ENCODE measurements around the gene BROX. TPM values are rescaled to one million over a fixed set of nuclear protein-coding genes. Genes with fewer than 3 reads are reported as not detected.
"Not testable (repeated sequence)": the region's sequence is repeated elsewhere in the genome, so short reads cannot be mapped to it uniquely, and the experiment has no call there.

Gene BROX, protein sequence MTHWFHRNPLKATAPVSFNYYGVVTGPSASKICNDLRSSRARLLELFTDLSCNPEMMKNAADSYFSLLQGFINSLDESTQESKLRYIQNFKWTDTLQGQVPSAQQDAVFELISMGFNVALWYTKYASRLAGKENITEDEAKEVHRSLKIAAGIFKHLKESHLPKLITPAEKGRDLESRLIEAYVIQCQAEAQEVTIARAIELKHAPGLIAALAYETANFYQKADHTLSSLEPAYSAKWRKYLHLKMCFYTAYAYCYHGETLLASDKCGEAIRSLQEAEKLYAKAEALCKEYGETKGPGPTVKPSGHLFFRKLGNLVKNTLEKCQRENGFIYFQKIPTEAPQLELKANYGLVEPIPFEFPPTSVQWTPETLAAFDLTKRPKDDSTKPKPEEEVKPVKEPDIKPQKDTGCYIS
- 10 to 100 TPM; 30.8 to 57.0 (median 45.2) TPM for total RNA-seq

DNA sequence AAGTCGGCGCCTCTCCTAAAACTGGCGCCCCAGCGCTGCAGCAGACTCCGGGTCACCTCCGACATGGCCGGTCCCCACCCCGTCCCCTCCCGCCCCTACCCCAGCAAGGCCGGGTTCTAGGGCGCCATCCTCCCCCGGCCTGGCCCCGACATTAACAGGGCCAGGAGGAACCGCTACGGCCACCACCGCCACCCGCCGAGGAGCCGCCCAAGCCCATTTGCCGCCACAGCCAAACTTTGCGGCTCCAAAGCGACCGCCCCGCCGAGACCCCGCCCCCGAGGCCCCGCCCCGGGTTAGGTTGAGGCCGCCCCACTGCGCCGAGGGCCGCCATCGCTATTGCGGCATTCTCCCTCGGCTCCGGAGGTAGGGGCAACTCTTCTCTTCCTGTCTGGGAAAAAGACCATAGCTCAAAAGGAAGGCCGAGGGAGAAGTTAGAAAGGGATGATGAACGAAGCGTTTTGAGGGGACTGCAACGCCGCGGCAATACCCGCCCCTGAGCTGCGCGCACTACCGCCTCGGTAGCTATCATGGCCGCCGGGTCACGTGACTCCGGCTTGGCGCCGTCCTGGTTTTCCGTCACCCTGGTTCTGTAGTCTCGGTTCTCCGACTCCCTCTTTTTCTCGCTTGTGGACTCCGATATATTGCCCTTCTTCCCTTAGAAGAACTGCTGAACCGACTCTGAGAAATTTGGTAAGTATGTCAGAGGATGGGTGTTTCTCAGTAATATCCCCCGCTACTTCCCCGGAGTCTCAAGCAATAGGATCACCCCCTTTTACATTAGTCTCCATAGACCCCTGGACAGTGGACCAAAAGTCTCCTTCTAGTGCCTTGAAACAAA is at the start of gene BROX, which contains the start of gene AIDA:
Gene BROX (plus strand): TSS at position 312 of the 838 bp plus-strand sequence. CDS start 3,136 bp downstream, outside the sequence.
Gene AIDA (minus strand): TSS at position 239 of the 838 bp plus-strand sequence. CDS start 174 bp downstream, at position 65.
- H3K4me1 ChIP-seq (replicated peaks in 1 of 2): peaks cover 3 to 14% of the 10 kb centered on the region in 2 donors
- H3K4me3 ChIP-seq: peak within 1 kb of the TSS; percentile 63 to 93 (median 90)
- ATAC-seq (replicated peaks in 6 of 8): peak; percentile 71 to 82 (median 80)
- peak within 1 kb of the TSS; percentile 98 to 99 for H3K27ac ChIP-seq
- 0 to 1% (median 0%) methylated on average over 1 to 31 of the region's 62 CpGs; no CpG with 5 or more reads in 3 of the 10 experiments for WGBS, 10 experiments
- in situ Hi-C loops (cut with MboI; ENCODE audit: low pct_unique_long_range_greater_than_20kb in 2 of 9, low sequenced_read_pairs in 9 of 9, unreplicated experiment in 9 of 9): no loop called here

DNA sequence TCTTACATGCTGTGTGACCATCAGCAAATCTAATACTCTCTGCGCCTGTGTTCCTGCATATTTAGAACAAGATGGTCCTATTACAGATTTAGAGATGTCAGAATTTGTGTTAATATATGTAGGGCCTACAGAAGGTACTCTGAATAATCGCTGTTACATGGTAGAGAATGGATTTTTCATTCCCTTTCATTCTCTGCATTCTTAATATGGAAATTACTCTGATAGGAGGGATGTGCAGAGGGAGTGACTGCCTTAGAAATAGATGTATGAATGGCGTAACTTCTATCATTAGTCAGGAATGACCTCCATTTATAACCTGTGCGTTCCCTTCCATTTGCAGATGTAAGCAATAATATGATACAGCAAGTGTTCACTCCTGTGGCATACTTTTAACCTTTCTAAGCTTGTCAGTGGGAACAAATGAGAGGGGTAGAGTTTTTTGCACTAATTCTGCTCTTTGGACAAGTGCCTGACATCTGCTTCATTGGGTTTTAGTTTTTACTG is 48.9 kb upstream of the BROX start:
- ATAC-seq (replicated peaks in 6 of 8): peak in 3 of 8 experiments; percentile 71 to 83 (median 81)
- Histone ChIP-seq H3K4me3 (no peak overlapping the region), H3K27ac (no peak overlapping the region), H3K4me1 (replicated peaks in 1 of 2) (no peaks in the 10 kb centered on the region)
- in situ Hi-C loops (cut with MboI; ENCODE audit: low pct_unique_long_range_greater_than_20kb in 2 of 9, low sequenced_read_pairs in 9 of 9, unreplicated experiment in 9 of 9): no loop called here
- 43 to 100% (median 86%) methylated on average over 1 to 4 of the region's 4 CpGs; no CpG with 5 or more reads in 1 of the 10 experiments for WGBS, 10 experiments

DNA sequence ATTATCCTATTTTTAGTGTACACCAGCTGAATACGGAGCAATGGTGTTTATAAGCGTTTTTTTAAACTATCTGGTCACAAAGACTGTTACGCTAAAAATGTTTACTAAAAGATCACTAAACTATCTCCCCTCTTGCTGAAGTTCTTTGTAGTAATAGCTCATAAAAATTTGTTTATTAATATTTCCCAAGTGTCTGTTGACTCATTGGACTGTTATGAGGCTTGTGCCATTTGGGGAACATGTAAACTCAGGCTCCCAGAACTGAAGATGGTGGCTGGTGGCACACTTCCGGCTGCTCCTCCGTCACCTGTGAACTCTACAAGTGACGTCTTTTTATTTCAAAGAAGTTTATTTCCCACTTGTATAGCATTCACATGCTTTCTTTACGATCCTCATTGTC is 46.4 kb upstream of the BROX start:
- Histone ChIP-seq H3K27ac (no peak overlapping the region), H3K4me3 (no peak overlapping the region), H3K4me1 (replicated peaks in 1 of 2) (no peaks in the 10 kb centered on the region)
- 79 to 100% (median 95%) methylated on average over 3 to 7 of the region's 7 CpGs for WGBS, 10 experiments
- in situ Hi-C loops (cut with MboI; ENCODE audit: low pct_unique_long_range_greater_than_20kb in 2 of 9, low sequenced_read_pairs in 9 of 9, unreplicated experiment in 9 of 9): no loop called here
- no peak for ATAC-seq (replicated peaks in 6 of 8)

DNA sequence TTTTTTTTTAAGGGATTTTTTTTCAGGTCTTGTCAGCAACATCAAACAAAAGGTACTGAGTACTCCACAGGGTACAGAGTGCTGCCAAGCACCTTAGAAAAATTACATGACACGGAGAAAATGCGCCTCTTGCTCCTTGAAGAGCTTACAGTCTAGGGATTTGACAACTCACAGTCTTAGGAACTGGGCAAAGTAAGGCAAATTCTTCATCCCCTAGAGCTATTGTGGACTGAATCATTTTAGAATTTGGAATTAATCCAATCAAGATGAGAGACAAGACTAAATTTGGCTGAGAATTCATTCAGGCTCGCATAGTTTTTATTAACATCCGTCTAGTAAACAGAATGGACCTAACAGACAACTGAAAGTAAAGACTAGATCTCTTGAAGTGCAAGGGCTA is 44.2 kb upstream of the BROX start:
- no CpG with 5 or more reads among the region's 4 CpGs for WGBS, 10 experiments
- H3K27ac ChIP-seq; in situ Hi-C loops (cut with MboI; ENCODE audit: low pct_unique_long_range_greater_than_20kb in 2 of 9, low sequenced_read_pairs in 9 of 9, unreplicated experiment in 9 of 9); H3K4me3 ChIP-seq; H3K4me1 ChIP-seq (replicated peaks in 1 of 2): not testable (repeated sequence)
- ATAC-seq (replicated peaks in 6 of 8): peak in 3 of 8 experiments; percentile 39 to 56 (median 47)

DNA sequence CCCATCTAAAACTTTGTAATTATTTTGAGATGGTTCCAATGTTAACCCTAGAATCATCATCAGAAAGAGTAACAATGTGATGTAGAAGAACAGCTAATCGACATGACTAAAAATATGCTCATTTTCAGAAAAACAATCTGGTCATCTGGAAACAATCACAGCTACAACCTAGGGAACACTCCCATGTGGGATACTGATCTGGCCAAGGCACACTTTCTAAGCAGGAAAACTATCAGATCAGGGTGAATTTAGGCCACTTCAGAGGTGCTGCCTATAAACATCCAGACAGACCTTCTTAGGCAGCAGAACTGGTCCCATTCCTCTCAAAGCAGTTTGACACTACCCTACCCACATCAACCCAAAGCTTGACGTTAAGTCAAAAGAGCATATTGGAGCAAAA is 43.3 kb upstream of the BROX start:
- H3K4me3 ChIP-seq; H3K27ac ChIP-seq; in situ Hi-C loops (cut with MboI; ENCODE audit: low pct_unique_long_range_greater_than_20kb in 2 of 9, low sequenced_read_pairs in 9 of 9, unreplicated experiment in 9 of 9); H3K4me1 ChIP-seq (replicated peaks in 1 of 2): not testable (repeated sequence)
- ATAC-seq (replicated peaks in 6 of 8): peak in 3 of 8 experiments; percentile 41 to 66 (median 48)
- no CpG with 5 or more reads among the region's 2 CpGs for WGBS, 10 experiments

DNA sequence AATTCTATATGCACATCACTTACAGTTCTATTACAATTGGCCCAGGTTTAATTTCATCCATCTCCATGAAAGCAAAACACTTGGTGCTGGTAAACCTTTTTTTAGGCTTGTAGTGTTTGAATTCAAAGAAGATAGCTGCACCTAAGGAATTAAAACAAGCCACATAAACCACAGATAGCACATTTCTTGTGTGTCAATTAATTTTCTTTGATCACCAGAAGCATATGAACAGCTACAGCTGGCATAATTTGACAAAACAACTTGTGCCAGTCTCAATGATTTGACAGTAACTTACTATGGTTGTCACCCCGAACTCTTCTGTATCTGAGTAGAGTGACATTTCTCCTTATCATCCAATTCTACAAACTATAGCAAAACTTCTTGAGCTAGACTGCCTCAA is 42.3 kb upstream of the BROX start:
- Histone ChIP-seq H3K4me3 (no peak overlapping the region), H3K4me1 (replicated peaks in 1 of 2) (no peaks in the 10 kb centered on the region), H3K27ac (no peak overlapping the region)
- in situ Hi-C loops (cut with MboI; ENCODE audit: low pct_unique_long_range_greater_than_20kb in 2 of 9, low sequenced_read_pairs in 9 of 9, unreplicated experiment in 9 of 9): no loop called here
- 75 to 100% (median 100%) methylated on average over 1 of the region's 1 CpG; no CpG with 5 or more reads in 2 of the 10 experiments for WGBS, 10 experiments
- ATAC-seq (replicated peaks in 6 of 8): no peak

DNA sequence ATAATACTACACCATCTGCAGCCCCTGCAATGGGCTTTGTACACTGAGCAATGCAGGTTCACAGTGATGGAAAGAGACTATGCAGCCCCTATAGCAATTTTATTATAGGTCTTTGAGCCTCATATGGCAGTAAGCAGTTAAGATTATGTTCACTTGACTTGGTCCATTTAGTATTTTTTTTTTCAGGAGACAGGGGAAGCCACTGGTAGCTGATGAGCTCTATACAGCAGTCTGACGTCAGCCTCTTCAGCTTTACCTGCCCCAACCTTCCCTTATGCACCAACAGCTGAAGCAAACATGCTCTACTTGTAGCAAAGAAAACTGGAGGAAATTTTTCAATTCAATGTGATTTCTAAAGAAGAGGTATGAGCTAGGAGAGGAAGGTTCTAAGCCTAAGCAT is 32.3 kb upstream of the BROX start:
- Histone ChIP-seq H3K27ac (peak overlapping the region in 1 of 2 donors; percentile 41), H3K4me3 (no peak overlapping the region), H3K4me1 (replicated peaks in 1 of 2) (peaks cover 0 to 5% of the 10 kb centered on the region in 2 donors)
- WGBS, 10 experiments: 9 to 63% (median 30%) methylated on average over 1 of the region's 1 CpG; no CpG with 5 or more reads in 5 of the 10 experiments
- peak in 5 of 8 experiments; percentile 12 to 92 (median 76) for ATAC-seq (replicated peaks in 6 of 8)
- in situ Hi-C loops (cut with MboI; ENCODE audit: low pct_unique_long_range_greater_than_20kb in 2 of 9, low sequenced_read_pairs in 9 of 9, unreplicated experiment in 9 of 9): no loop called here

DNA sequence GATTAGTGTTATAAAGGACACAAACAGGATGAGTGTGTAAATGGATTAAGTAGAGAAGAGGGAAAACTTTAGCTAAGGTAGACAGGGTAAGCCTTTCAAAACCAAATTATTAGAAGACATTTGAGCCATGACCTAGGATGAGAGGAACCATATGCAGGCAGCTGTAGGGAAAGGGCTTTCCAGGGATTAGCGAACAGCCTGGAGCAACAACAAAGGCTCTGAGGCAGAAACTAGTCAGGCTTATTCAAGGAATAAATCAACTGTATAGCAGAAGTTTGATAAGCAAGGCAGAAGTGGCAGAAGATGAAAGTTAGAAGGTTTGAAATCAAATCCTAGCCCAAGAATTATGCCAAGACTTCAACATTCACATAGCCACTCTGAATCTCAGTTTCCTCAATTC is 21.3 kb upstream of the BROX start:
- H3K4me1 ChIP-seq (replicated peaks in 1 of 2): no peaks in the 10 kb centered on the region
- no peak overlapping the region for H3K27ac ChIP-seq
- in situ Hi-C loops (cut with MboI; ENCODE audit: low pct_unique_long_range_greater_than_20kb in 2 of 9, low sequenced_read_pairs in 9 of 9, unreplicated experiment in 9 of 9): no loop called here
- H3K4me3 ChIP-seq: no peak overlapping the region
- WGBS, 10 experiments: 82 to 100% (median 100%) methylated on average over 1 of the region's 1 CpG; no CpG with 5 or more reads in 2 of the 10 experiments
- ATAC-seq (replicated peaks in 6 of 8): peak in 1 of 8 experiments; percentile 50

DNA sequence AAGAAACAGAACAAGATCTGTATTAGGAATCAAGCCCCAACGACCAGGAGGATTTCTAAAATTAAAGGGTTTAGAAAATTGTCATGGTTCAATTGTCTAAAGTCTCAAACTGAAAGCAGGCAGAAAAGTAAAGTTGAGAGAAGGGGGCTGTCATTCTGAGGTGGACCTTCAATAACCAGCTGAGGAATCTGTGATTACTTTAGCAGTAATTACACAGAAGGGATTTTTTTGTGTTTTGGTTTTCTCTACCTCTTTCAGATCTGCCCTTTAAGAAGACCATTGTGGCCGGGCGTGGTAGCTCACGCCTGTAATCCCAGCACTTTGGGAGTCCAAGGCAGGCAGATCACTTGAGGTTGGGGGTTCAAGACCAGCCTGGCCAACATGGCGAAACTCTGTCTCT is 17.4 kb upstream of the BROX start:
- Histone ChIP-seq H3K4me1 (replicated peaks in 1 of 2) (no peaks in the 10 kb centered on the region), H3K27ac (no peak overlapping the region), H3K4me3 (no peak overlapping the region)
- ATAC-seq (replicated peaks in 6 of 8): no peak
- 74 to 97% (median 81%) methylated on average over 1 to 5 of the region's 5 CpGs; no CpG with 5 or more reads in 2 of the 10 experiments for WGBS, 10 experiments
- in situ Hi-C loops (cut with MboI; ENCODE audit: low pct_unique_long_range_greater_than_20kb in 2 of 9, low sequenced_read_pairs in 9 of 9, unreplicated experiment in 9 of 9): no loop called here

DNA sequence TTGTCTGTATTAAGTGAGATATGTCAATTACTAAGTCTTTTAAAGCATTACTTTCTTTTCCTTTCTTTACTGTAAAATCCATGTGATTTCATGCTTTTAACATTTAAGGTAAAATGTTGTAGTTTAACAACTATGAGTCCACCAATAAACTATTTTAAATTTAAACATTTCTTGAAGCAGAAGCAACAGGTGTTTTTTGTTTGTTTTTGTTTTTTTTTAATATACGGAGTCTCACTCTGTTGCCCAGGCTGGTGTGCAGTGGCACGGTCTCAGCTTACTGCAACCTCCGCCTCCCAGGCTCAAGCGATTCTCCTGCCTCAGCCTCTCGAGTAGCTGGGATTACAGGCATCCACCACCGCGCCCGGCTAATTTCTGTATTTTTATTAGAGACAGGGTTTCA is 15.6 kb upstream of the BROX start:
- in situ Hi-C loops (cut with MboI; ENCODE audit: low pct_unique_long_range_greater_than_20kb in 2 of 9, low sequenced_read_pairs in 9 of 9, unreplicated experiment in 9 of 9): no loop called here
- 86 to 100% (median 98%) methylated on average over 3 to 8 of the region's 8 CpGs for WGBS, 10 experiments

DNA sequence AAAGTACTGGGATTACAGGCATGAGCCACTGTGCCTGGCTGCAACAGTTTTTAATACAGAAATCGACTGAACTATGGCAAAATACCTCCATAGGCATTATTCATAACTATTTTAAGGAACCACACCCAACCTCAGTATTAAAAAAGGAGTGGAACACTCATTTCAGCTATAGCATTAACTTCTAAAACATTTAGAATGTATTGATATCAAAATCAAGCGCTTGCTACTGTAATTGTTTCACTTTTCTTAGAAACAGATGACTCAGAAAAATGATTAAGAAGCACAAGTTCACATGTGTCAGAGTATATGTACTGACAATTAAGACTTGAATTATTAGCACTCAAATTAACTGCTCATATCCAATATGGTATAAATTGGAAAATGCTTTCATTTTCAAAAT is 15.2 kb upstream of the BROX start:
- Histone ChIP-seq H3K4me3 (no peak overlapping the region), H3K4me1 (replicated peaks in 1 of 2) (no peaks in the 10 kb centered on the region), H3K27ac (no peak overlapping the region)
- ATAC-seq (replicated peaks in 6 of 8): peak in 1 of 8 experiments; percentile 30
- in situ Hi-C loops (cut with MboI; ENCODE audit: low pct_unique_long_range_greater_than_20kb in 2 of 9, low sequenced_read_pairs in 9 of 9, unreplicated experiment in 9 of 9): no loop called here
- WGBS, 10 experiments: 57 to 100% (median 91%) methylated on average over 1 to 2 of the region's 2 CpGs; no CpG with 5 or more reads in 2 of the 10 experiments

More for the DNA sequence above, 15.6 kb upstream of the BROX start:
- Histone ChIP-seq H3K27ac (no peak overlapping the region), H3K4me1 (replicated peaks in 1 of 2) (no peaks in the 10 kb centered on the region), H3K4me3 (no peak overlapping the region)
- no peak for ATAC-seq (replicated peaks in 6 of 8)

DNA sequence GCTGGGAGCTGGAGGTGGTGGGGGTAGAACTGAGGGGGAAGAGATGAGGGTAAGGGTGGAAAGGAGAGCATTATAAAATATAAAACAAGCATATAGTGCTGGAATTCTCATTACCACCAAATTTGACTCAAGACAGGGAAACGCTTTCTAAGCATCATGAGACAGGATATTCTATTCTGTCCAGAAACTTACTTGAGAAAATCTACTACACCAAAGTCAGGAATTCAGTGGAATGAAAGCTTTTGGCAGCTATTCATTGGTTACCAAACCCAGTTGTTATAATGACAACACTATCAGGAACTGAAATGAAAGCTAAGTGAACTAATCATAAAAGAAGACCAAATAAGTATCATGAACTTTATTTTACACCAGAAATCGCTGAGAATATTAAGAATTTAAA is 14.5 kb upstream of the BROX start:
- ATAC-seq (replicated peaks in 6 of 8): peak in 1 of 8 experiments; percentile 44
- in situ Hi-C loops (cut with MboI; ENCODE audit: low pct_unique_long_range_greater_than_20kb in 2 of 9, low sequenced_read_pairs in 9 of 9, unreplicated experiment in 9 of 9): no loop called here
- H3K27ac ChIP-seq: no peak overlapping the region
- 43 to 100% (median 93%) methylated on average over 1 to 2 of the region's 2 CpGs for whole genome bisulfite sequencing, 10 experiments
- H3K4me1 ChIP-seq (replicated peaks in 1 of 2): no peaks in the 10 kb centered on the region
- no peak overlapping the region for H3K4me3 ChIP-seq

DNA sequence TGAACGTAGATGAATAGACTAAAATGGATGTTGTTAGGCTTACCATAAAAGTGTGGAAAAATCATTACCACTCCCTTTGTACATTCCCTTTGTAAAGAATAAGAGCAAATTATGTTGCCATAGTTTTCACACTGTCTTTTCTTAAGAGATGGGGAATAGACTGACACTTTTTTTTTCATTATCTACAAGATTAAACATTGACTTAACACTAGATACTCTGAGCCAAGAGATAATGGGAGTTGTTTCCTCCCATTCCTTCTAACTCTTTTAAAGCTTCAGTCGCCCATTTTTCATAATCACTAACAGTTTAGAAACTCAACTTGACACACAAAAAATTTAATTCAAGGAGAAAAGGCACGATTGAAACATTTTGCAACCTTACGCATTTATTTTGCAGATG is 10.2 kb upstream of the BROX start:
- ATAC-seq (replicated peaks in 6 of 8): no peak
- in situ Hi-C loops (cut with MboI; ENCODE audit: low pct_unique_long_range_greater_than_20kb in 2 of 9, low sequenced_read_pairs in 9 of 9, unreplicated experiment in 9 of 9): no loop called here
- 75 to 100% (median 89%) methylated on average over 3 to 4 of the region's 4 CpGs for WGBS, 10 experiments

More for the DNA sequence above, 10.2 kb upstream of the BROX start:
- Histone ChIP-seq H3K4me1 (replicated peaks in 1 of 2) (no peaks in the 10 kb centered on the region), H3K27ac (no peak overlapping the region), H3K4me3 (no peak overlapping the region)
